Stimulated activated CD8-positive, alpha-beta memory T cell treated with anti-CD3 and anti-CD28 coated beads, Interleukin-7, amount 100 ng/mL, for 1 hour (primary cell): ENCODE data around the gene ZNF747.
"Not testable (repeated sequence)": the region's sequence is repeated elsewhere in the genome, so short reads cannot be mapped to it uniquely, and the experiment has no call there.

ENCODE experiments used
- DNase-seq, 2 donors: peaks; one replicate each; pipeline ENCODE4 v3.0.0-alpha.2; 2020; ENCODE audit warnings: low read depth in 2 of 2

The ZNF747 gene

GRCh38 chr16:30557957-30558788, 23.5 kb upstream of the ZNF747 start, which contains the start of gene ZNF764:
ZNF764 (minus strand) TSS chr16:30558374; CDS start chr16:30558182, 192 bp downstream.
- DNase-seq = peak; percentile 89

- DNase-seq = no peak
These were observed 23.0 kb upstream of the ZNF747 start for GRCh38 chr16:30557707-30557956.

GRCh38 chr16:30556125-30556473, 21.4 kb upstream of the ZNF747 start:
- no peak for DNase-seq

- no peak for DNase-seq
These were observed 20.9 kb upstream of the ZNF747 start for GRCh38 chr16:30555315-30556124.

GRCh38 chr16:30554557-30555314, 20.1 kb upstream of the ZNF747 start:
- no peak for DNase-seq

GRCh38 chr16:30553393-30553899, 18.8 kb upstream of the ZNF747 start:
- DNase-seq = no peak

GRCh38 chr16:30552956-30553355, 18.3 kb upstream of the ZNF747 start:
- no peak for DNase-seq

GRCh38 chr16:30551781-30552180, 17.1 kb upstream of the ZNF747 start:
- DNase-seq = no peak

- no peak for DNase-seq
These were observed 14.0 kb upstream of the ZNF747 start for GRCh38 chr16:30548416-30549253.

- DNase-seq = no peak
These were observed 11.5 kb upstream of the ZNF747 start for GRCh38 chr16:30546115-30546514.

GRCh38 chr16:30543067-30543466, 8.4 kb upstream of the ZNF747 start:
- no peak for DNase-seq

GRCh38 chr16:30541502-30542329, 7.1 kb upstream of the ZNF747 start:
- DNase-seq = no peak

GRCh38 chr16:30540916-30541464, 6.3 kb upstream of the ZNF747 start:
- not testable (repeated sequence) for DNase-seq

GRCh38 chr16:30539986-30540526, 5.4 kb upstream of the ZNF747 start:
- not testable (repeated sequence) for DNase-seq

- DNase-seq = no peak
These were observed 4.6 kb upstream of the ZNF747 start for GRCh38 chr16:30539000-30539964.

- not testable (repeated sequence) for DNase-seq
These were observed 1.9 kb upstream of the ZNF747 start for GRCh38 chr16:30536391-30537024.

- DNase-seq = no peak
These were observed 1.1 kb upstream of the ZNF747 start for GRCh38 chr16:30535777-30536190.
